NB4 (cell line): ENCODE measurements around the gene BLNK.

Source experiments
- DNase-seq: peaks from one replicate; pipeline ENCODE4 v3.0.0; 2010; ENCODE audit warnings: low read depth
- H3K4me3 ChIP-seq: one replicate; pipeline ENCODE4 v1.5.1; 2011; ENCODE audit warnings: mild to moderate bottlenecking, low read depth, low read length, moderate library complexity
- MAX ChIP-seq: IDR thresholded peaks from 2 replicates; pipeline ENCODE4 v1.6.1; 2011; ENCODE audit warnings: low read depth, low read length
- MYC ChIP-seq: IDR thresholded peaks from 2 replicates; pipeline ENCODE4 v1.6.1; 2011; ENCODE audit warnings: low read depth, low read length
- POLR2A ChIP-seq: IDR thresholded peaks from 2 replicates; pipeline ENCODE4 v1.6.1; 2011; ENCODE audit warnings: mild to moderate bottlenecking; ENCODE audit not compliant: insufficient read length; ENCODE audit errors: extremely low read depth
- TF ChIP-seq, protein P1 (sequence below): IDR thresholded peaks from one replicate; pipeline ENCODE4 v1.5.1; 2012; ENCODE audit warnings: low read depth, low read length

BLNK gene

DNA sequence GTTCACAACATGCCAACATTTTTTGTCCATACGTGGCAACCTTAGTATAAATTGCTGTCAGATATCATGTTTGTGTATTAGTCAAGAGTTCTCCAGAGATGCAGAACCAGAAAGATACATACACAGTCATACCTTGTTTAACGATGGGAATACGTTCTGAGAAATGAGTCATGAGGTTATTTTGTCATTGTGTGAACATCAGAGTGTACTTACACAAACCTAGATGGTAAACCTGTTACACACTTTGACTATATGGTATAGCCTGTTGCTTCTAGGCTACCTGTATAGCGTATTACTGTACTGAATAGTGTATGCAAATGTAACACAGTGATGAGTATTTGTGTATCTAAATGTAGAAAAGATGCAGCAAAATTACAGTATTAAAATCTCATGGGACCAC, 118.9 kb downstream of the BLNK start:
- DNase-seq = no peak
- TF ChIP-seq MAX (no peak), MYC (no peak), POLR2A (no peak)
- TF ChIP-seq, protein P1, sequence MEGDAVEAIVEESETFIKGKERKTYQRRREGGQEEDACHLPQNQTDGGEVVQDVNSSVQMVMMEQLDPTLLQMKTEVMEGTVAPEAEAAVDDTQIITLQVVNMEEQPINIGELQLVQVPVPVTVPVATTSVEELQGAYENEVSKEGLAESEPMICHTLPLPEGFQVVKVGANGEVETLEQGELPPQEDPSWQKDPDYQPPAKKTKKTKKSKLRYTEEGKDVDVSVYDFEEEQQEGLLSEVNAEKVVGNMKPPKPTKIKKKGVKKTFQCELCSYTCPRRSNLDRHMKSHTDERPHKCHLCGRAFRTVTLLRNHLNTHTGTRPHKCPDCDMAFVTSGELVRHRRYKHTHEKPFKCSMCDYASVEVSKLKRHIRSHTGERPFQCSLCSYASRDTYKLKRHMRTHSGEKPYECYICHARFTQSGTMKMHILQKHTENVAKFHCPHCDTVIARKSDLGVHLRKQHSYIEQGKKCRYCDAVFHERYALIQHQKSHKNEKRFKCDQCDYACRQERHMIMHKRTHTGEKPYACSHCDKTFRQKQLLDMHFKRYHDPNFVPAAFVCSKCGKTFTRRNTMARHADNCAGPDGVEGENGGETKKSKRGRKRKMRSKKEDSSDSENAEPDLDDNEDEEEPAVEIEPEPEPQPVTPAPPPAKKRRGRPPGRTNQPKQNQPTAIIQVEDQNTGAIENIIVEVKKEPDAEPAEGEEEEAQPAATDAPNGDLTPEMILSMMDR = no peak
- H3K4me3 ChIP-seq = no peak overlapping the region
